ENCODE data around the gene ANXA6. TPM values are rescaled to one million over a fixed set of nuclear protein-coding genes. Genes with fewer than 3 reads are reported as not detected.

ANXA6 gene
- total RNA-seq, 1 experiment from 2014 or later, result 98.7 TPM

DNA sequence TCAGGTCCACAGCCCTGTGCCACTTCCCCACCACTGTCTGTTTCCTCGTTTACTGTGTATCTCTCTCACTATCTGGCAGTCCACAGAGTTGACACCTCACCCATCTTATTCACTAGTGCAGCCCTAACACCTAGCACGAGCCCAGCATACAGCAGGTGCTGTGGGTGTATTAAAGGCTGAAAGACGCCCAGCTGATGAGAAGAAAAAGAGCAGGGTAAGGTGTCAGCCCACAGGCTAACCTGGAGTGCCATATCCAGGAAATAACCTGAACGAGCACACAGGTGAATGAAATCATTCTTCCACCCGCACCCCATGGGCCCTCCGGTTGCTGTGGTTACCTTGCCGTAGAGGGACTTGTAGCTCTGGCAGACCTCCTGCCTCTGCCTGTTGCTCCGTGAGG is 18.6 kb downstream of the ANXA6 start:
- TF ChIP-seq, protein P1, sequence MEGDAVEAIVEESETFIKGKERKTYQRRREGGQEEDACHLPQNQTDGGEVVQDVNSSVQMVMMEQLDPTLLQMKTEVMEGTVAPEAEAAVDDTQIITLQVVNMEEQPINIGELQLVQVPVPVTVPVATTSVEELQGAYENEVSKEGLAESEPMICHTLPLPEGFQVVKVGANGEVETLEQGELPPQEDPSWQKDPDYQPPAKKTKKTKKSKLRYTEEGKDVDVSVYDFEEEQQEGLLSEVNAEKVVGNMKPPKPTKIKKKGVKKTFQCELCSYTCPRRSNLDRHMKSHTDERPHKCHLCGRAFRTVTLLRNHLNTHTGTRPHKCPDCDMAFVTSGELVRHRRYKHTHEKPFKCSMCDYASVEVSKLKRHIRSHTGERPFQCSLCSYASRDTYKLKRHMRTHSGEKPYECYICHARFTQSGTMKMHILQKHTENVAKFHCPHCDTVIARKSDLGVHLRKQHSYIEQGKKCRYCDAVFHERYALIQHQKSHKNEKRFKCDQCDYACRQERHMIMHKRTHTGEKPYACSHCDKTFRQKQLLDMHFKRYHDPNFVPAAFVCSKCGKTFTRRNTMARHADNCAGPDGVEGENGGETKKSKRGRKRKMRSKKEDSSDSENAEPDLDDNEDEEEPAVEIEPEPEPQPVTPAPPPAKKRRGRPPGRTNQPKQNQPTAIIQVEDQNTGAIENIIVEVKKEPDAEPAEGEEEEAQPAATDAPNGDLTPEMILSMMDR (conservative IDR thresholded peaks at IDR 0.05), result no peak
- Histone ChIP-seq H2BK5ac (ENCODE audit: insufficient read length, low read length) (no peak overlapping the region), H2BK20ac (ENCODE audit: low read depth, low read length, poor library complexity, severe bottlenecking) (no peak overlapping the region), H4K5ac (ENCODE audit: insufficient read length, low read depth, low read length) (no peak overlapping the region), H3K9ac (ENCODE audit: extremely low read depth, insufficient read length, low read length) (no peak overlapping the region), H2BK15ac (ENCODE audit: low read depth, low read length) (no peak overlapping the region), H3K27me3 (ENCODE audit: insufficient read depth, low read length) (no peaks in the 10 kb centered on the region), H2BK120ac (ENCODE audit: low read depth, low read length, poor library complexity, severe bottlenecking) (no peak overlapping the region), H3K79me1 (ENCODE audit: insufficient read depth, low read depth, low read length, poor library complexity, severe bottlenecking) (peaks cover 3% of the 10 kb centered on the region), H3K18ac (ENCODE audit: insufficient read length, low read depth, low read length) (no peak overlapping the region), H3K4ac (ENCODE audit: low read depth, low read length) (no peak overlapping the region), H4K8ac (replicated peaks; ENCODE audit: insufficient read length, low read depth, low read length) (no peak overlapping the region), H3K79me2 (ENCODE audit: insufficient read depth, low read length) (no peaks in the 10 kb centered on the region), H4K20me1 (ENCODE audit: control insufficient read depth, insufficient read depth, insufficient read length) (no peaks in the 10 kb centered on the region), H3K14ac (ENCODE audit: insufficient read depth, low read length) (no peak overlapping the region), H3K4me2 (ENCODE audit: insufficient read depth, insufficient read length, low read length) (no peak overlapping the region), H3K4me1 (ENCODE audit: insufficient read depth, low read length) (peaks cover 5% of the 10 kb centered on the region; the same call in 1 of the 2 replicates), H2AFZ (ENCODE audit: low read length) (no peak overlapping the region), H3K23me2 (ENCODE audit: insufficient read length, low read depth, low read length, poor library complexity, severe bottlenecking) (no peaks in the 10 kb centered on the region), H3T11ph (ENCODE audit: low read length) (no peak overlapping the region), H2BK12ac (ENCODE audit: insufficient read length, low read depth, low read length) (no peak overlapping the region), H3K27ac (ENCODE audit: insufficient read length, low read depth, low read length) (no peak overlapping the region), H3K56ac (ENCODE audit: insufficient read length, low read depth, low read length) (no peak overlapping the region), H3K23ac (ENCODE audit: insufficient read length, low read depth, low read length) (no peak overlapping the region), H2AK5ac (ENCODE audit: insufficient read length, low read length) (no peak overlapping the region), H4K91ac (ENCODE audit: insufficient read length, low read depth, low read length) (no peak overlapping the region), H3K9me3 (ENCODE audit: control insufficient read depth, low read depth, low read length) (no peaks in the 10 kb centered on the region)
- Mint-ChIP-seq H3K27me3 (ENCODE audit: low read depth) (no peaks in the 10 kb centered on the region), H3K36me3 (ENCODE audit: insufficient read depth in 1 of 3, low read depth in 3 of 3) (peaks cover 8 to 46% (median 38%) of the 10 kb centered on the region in 3 experiments; a peak in 6 of 7 replicates), H3K27ac (no peak overlapping the region), H3K4me1 (peaks cover 16 to 17% of the 10 kb centered on the region in 2 experiments), H3K4me3 (no peak overlapping the region), H3K9me3 (no peaks in the 10 kb centered on the region; a peak in 1 of 5 replicates)
- WGBS (ENCODE audit: extremely low coverage, insufficient read length, low lambda C conversion rate), result no CpG with 5 or more reads among the region's 8 CpGs
- DNase-seq, result no peak
